ENCODE data around the gene PRODH2. TPM values are rescaled to one million over a fixed set of nuclear protein-coding genes. Genes with fewer than 3 reads are reported as not detected.

PRODH2 gene
- total RNA-seq, 1 experiment from 2014 or later = not detected

DNA sequence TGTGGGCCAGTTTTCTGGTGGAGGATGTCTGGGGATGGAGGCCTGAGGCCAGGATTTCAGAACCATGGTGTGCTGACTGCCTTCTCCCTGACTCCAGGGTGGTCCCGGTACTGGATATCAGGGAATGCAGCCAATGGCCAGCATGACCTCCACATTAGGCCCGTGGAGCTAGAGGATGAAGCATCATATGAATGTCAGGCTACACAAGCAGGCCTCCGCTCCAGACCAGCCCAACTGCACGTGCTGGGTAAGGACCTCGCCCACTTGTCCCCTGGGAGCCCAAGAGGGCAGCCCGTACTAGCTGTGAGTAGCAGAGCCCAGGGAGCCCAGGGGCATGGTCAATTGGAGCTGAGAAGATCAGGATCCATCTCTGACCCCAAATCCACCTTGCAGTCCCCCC is 45.7 kb upstream of the PRODH2 start:
- DNase-seq (no peak), ATAC-seq (no peak)
- Histone ChIP-seq H3K27me3 (ENCODE audit: low read length) (peaks cover 15% of the 10 kb centered on the region), H4K20me1 (ENCODE audit: low read length) (no peaks in the 10 kb centered on the region), H3K9ac (ENCODE audit: low read length) (no peak overlapping the region), H3K9me3 (ENCODE audit: low read length) (no peaks in the 10 kb centered on the region), H3K36me3 (ENCODE audit: low read depth, low read length) (no peaks in the 10 kb centered on the region), H3K4me3 (ENCODE audit: low read length) (no peak overlapping the region), H3K27ac (ENCODE audit: low read length) (no peak overlapping the region), H3K79me2 (ENCODE audit: low read length) (no peaks in the 10 kb centered on the region), H3F3A (ENCODE audit: low read length, unreplicated experiment) (no peaks in the 10 kb centered on the region), H3K9me2 (replicated peaks; ENCODE audit: low read length) (no peaks in the 10 kb centered on the region), H2AFZ (ENCODE audit: low read length) (no peak overlapping the region), H3K4me2 (ENCODE audit: low read length) (no peak overlapping the region), H3K4me1 (ENCODE audit: insufficient read depth, low read length) (no peaks in the 10 kb centered on the region)
- ChIA-PET POLR2A (ENCODE audit: unreplicated experiment) (no interaction called here), CTCF (no interaction called here)
- BruUV-seq (replicated peaks) = no TSS peak
- no peak for TF ChIP-seq EZH2phosphoT487 (IDR thresholded peaks at IDR 0.05; ENCODE audit: borderline replicate concordance, low read length)
- TF ChIP-seq EZH2 (IDR thresholded peaks at IDR 0.05; ENCODE audit: low read length, unreplicated experiment) = no peak
- TF ChIP-seq, protein P1, sequence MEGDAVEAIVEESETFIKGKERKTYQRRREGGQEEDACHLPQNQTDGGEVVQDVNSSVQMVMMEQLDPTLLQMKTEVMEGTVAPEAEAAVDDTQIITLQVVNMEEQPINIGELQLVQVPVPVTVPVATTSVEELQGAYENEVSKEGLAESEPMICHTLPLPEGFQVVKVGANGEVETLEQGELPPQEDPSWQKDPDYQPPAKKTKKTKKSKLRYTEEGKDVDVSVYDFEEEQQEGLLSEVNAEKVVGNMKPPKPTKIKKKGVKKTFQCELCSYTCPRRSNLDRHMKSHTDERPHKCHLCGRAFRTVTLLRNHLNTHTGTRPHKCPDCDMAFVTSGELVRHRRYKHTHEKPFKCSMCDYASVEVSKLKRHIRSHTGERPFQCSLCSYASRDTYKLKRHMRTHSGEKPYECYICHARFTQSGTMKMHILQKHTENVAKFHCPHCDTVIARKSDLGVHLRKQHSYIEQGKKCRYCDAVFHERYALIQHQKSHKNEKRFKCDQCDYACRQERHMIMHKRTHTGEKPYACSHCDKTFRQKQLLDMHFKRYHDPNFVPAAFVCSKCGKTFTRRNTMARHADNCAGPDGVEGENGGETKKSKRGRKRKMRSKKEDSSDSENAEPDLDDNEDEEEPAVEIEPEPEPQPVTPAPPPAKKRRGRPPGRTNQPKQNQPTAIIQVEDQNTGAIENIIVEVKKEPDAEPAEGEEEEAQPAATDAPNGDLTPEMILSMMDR (conservative IDR thresholded peaks at IDR 0.05; ENCODE audit: low read depth, low read length) = no peak
- intact Hi-C loops (cut with micrococcal nuclease) = no loop called here

DNA sequence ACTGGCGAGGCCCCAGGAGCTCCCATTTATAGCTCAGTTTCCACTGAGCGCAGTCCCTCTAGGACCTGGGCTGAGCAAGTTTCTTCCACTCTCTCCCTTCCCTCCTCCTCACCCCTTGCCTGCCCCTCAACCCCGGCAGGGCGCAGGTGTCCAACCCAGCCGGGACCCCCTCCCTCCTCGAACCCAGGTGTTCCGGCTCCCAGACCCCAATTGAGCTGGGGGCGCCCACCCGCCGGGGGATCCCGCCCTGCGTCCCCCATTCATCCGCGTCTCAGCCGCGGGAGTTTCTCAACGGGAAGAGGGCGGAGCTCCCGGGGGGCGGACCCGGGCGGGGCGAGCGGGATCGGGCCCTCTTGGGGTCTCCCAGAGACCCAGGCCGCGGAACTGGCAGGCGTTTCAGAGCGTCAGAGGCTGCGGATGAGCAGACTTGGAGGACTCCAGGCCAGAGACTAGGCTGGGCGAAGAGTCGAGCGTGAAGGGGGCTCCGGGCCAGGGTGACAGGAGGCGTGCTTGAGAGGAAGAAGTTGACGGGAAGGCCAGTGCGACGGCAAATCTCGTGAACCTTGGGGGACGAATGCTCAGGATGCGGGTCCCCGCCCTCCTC is 44.0 kb upstream of the PRODH2 start, which contains the start of gene KIRREL2:
Gene KIRREL2 (plus strand): TSS at position 366 of the 604 bp plus-strand sequence. CDS start 209 bp downstream, at position 575.
- CTCF ChIA-PET = no interaction called here
- DNase-seq = no peak
- no peak for ATAC-seq
- H3K36me3 ChIP-seq (ENCODE audit: low read depth, low read length) = no peaks in the 10 kb centered on the region
- no peak within 1 kb of the TSS for H3K9ac ChIP-seq (ENCODE audit: low read length)
- no peak for TF ChIP-seq EZH2phosphoT487 (IDR thresholded peaks at IDR 0.05; ENCODE audit: borderline replicate concordance, low read length)
- no peak for TF ChIP-seq EZH2 (IDR thresholded peaks at IDR 0.05; ENCODE audit: low read length, unreplicated experiment)
- TF ChIP-seq, protein P1 (conservative IDR thresholded peaks at IDR 0.05; ENCODE audit: low read depth, low read length) = no peak
- POLR2A ChIA-PET (ENCODE audit: unreplicated experiment) = no interaction called here
- H3F3A ChIP-seq (ENCODE audit: low read length, unreplicated experiment) = no peaks in the 10 kb centered on the region
- intact Hi-C loops (cut with micrococcal nuclease) = no loop called here
- H3K4me3 ChIP-seq (ENCODE audit: low read length) = no peak within 1 kb of the TSS
- H3K4me2 ChIP-seq (ENCODE audit: low read length) = no peak within 1 kb of the TSS
- H3K9me2 ChIP-seq (replicated peaks; ENCODE audit: low read length) = no peaks in the 10 kb centered on the region
- peaks cover 15% of the 10 kb centered on the region for H3K27me3 ChIP-seq (ENCODE audit: low read length)
- H3K9me3 ChIP-seq (ENCODE audit: low read length) = no peaks in the 10 kb centered on the region
- H4K20me1 ChIP-seq (ENCODE audit: low read length) = no peaks in the 10 kb centered on the region
- no TSS peak for BruUV-seq (replicated peaks)
- no peak within 1 kb of the TSS for H2AFZ ChIP-seq (ENCODE audit: low read length)
- no peaks in the 10 kb centered on the region for H3K4me1 ChIP-seq (ENCODE audit: insufficient read depth, low read length)
- H3K27ac ChIP-seq (ENCODE audit: low read length) = no peak within 1 kb of the TSS
- no peaks in the 10 kb centered on the region for H3K79me2 ChIP-seq (ENCODE audit: low read length)

DNA sequence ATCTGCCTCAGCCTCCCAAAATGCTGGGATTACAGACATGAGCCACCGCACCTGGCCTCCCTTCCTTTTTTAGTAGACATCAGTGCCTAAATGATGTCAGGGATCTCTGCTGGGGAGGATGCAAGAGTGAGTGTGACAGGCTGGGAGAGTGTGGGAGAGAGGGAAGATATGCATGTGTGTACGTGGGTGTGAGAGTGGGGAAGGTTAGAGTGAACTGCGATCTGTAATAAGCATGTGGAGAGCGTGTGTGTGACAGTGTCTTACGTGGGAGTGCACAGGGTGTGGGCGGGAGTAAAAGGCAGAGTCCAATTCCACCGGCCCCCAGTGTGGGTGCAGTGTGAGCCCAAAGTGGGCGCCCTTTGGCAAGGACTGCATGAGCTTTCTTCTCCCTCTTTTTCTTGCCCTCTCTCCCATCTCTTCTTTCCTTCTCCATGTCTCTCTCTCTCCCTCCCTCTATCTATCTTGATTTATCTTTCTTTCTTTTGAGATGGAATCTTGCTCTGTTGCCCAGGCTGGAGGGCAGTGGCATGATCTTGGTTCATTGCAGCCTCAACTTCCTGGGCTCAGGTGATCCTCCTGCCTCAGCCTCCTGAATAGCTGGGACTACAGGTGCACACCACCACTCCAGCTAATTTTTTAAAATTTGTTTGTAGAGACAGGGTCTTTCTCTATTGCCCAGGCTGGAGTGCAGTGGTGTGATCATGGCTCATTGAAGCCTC is 40.6 kb upstream of the PRODH2 start:
- no peak for ATAC-seq
- no peak for DNase-seq
- Histone ChIP-seq H3F3A (ENCODE audit: low read length, unreplicated experiment) (no peaks in the 10 kb centered on the region), H3K4me2 (ENCODE audit: low read length) (no peak overlapping the region), H3K79me2 (ENCODE audit: low read length) (no peaks in the 10 kb centered on the region), H3K4me1 (ENCODE audit: insufficient read depth, low read length) (no peaks in the 10 kb centered on the region), H3K9ac (ENCODE audit: low read length) (no peak overlapping the region), H4K20me1 (ENCODE audit: low read length) (no peaks in the 10 kb centered on the region), H3K9me3 (ENCODE audit: low read length) (no peaks in the 10 kb centered on the region), H3K9me2 (replicated peaks; ENCODE audit: low read length) (no peaks in the 10 kb centered on the region), H2AFZ (ENCODE audit: low read length) (no peak overlapping the region), H3K27me3 (ENCODE audit: low read length) (peaks cover 15% of the 10 kb centered on the region), H3K27ac (ENCODE audit: low read length) (no peak overlapping the region), H3K4me3 (ENCODE audit: low read length) (no peak overlapping the region), H3K36me3 (ENCODE audit: low read depth, low read length) (no peaks in the 10 kb centered on the region)
- CTCF ChIA-PET = no interaction called here
- TF ChIP-seq EZH2phosphoT487 (IDR thresholded peaks at IDR 0.05; ENCODE audit: borderline replicate concordance, low read length) (no peak), EZH2 (IDR thresholded peaks at IDR 0.05; ENCODE audit: low read length, unreplicated experiment) (no peak)
- TF ChIP-seq, protein P1 (conservative IDR thresholded peaks at IDR 0.05; ENCODE audit: low read depth, low read length) = no peak
- no TSS peak for BruUV-seq (replicated peaks)
- POLR2A ChIA-PET (ENCODE audit: unreplicated experiment) = no interaction called here
- intact Hi-C loops (cut with micrococcal nuclease) = no loop called here

Data from PC-3 (cell line).